Subcutaneous abdominal adipose tissue (tissue), 5 donors: ENCODE data around the gene INSRR.

Experiments
- H3K27ac ChIP-seq: one replicate; pipeline ENCODE4 v1.7.0; 2013; ENCODE audit warnings: low read depth, mild to moderate bottlenecking, inconsistent platforms, low read length, moderate library complexity
- H3K27me3 ChIP-seq, 5 donors: one replicate each; pipeline ENCODE4 v1.7.0; 2013; ENCODE audit warnings: low read length in 5 of 5, inconsistent platforms in 1 of 5; ENCODE audit not compliant: control insufficient read depth in 5 of 5, insufficient read depth in 4 of 5
- H3K36me3 ChIP-seq, 5 donors: one replicate each; pipeline ENCODE4 v1.7.0; 2013; ENCODE audit warnings: low read length in 5 of 5; ENCODE audit not compliant: control insufficient read depth in 5 of 5, insufficient read depth in 5 of 5
- H3K4me1 ChIP-seq, 5 donors: one replicate each; pipeline ENCODE4 v1.7.0; 2013; ENCODE audit warnings: low read length in 5 of 5, mild to moderate bottlenecking in 3 of 5, moderate library complexity in 1 of 5; ENCODE audit not compliant: control insufficient read depth in 5 of 5, insufficient read depth in 5 of 5
- H3K4me3 ChIP-seq, 5 donors: one replicate each; pipeline ENCODE4 v1.7.0; 2013; ENCODE audit warnings: low read length in 5 of 5, low read depth in 1 of 5
- H3K9ac ChIP-seq, 5 donors: one replicate each; pipeline ENCODE4 v1.7.0; 2013; ENCODE audit warnings: low read length in 5 of 5, mild to moderate bottlenecking in 4 of 5, moderate library complexity in 3 of 5
- H3K9me3 ChIP-seq, 5 donors: one replicate each; pipeline ENCODE4 v1.7.0; 2013; ENCODE audit warnings: low read length in 5 of 5; ENCODE audit not compliant: control insufficient read depth in 5 of 5
- donor health status: healthy.
- donor health status: healthy.
- donor health status: healthy.
- donor health status: healthy.
- donor health status: healthy.

Gene INSRR

DNA sequence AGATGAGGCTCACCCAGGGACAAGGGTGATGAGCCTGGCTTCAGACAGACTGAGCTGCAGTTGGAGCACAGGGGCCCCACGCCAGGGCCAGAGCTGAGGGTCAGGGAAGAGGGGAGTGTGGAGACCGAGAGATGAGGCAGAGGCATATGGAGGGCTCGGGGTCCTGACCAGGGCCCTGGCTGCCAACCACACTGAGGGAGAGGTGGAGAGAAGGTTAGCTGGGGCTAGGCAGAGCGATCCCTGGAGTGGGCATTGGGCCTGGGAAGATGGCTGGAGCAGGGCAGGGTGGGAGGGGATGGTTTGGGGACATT, 42.6 kb upstream of the INSRR start:
- H3K9me3 ChIP-seq, result no peaks in the 10 kb centered on the region
- H3K27ac ChIP-seq, result peak overlapping the region; percentile 30
- H3K4me1 ChIP-seq, result peaks cover 7 to 94% (median 71%) of the 10 kb centered on the region in 5 donors
- peaks cover 0 to 19% (median 16%) of the 10 kb centered on the region in 5 donors for H3K27me3 ChIP-seq
- peaks cover 0 to 14% (median 5%) of the 10 kb centered on the region in 5 donors for H3K36me3 ChIP-seq
- H3K9ac ChIP-seq, result peak overlapping the region in 2 of 5 donors; percentile 26 to 54
- H3K4me3 ChIP-seq, result peak overlapping the region in 1 of 5 donors; percentile 6

DNA sequence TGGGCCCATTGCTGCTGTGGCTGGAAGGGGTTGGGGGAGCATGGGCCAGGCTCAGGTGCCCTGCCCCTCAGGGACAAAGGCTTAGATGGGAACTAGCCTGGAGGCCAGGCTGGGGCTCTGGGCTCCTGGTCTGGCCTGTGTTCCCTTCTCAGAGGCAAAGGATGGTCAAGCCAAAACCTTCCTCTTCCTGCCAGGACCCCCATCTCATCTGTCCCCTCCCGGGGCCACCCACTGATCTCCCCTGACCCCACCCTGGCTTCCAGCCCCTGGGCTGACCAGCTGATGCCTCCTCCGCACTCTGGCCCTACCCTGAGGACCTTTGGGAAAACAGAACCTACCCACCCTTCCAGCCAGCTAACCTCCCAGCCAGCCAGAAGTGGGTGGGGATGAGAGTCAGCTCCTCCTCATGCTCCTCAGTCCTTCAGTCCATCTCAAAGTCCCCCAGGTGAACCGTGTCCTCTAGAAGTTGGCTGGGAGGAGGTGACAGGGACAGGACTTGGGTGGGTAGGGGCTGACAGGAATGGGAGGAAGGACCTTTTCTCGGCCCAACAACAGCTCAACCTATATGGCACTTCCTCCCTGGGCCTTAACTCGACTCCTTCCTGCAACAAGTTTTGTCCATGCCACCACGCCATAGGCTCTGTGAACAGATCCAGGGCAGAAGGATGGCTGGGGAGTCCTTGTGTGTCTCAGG, 42.1 kb upstream of the INSRR start:
- peak overlapping the region in 1 of 5 donors; percentile 6 for H3K4me3 ChIP-seq
- H3K9me3 ChIP-seq, result no peaks in the 10 kb centered on the region
- H3K36me3 ChIP-seq, result peaks cover 0 to 10% (median 5%) of the 10 kb centered on the region in 5 donors
- peak overlapping the region in 3 of 5 donors; percentile 22 to 54 (median 26) for H3K9ac ChIP-seq
- H3K27me3 ChIP-seq, result peaks cover 0 to 19% (median 16%) of the 10 kb centered on the region in 5 donors
- peak overlapping the region; percentile 30 for H3K27ac ChIP-seq
- H3K4me1 ChIP-seq, result peaks cover 7 to 94% (median 76%) of the 10 kb centered on the region in 5 donors

DNA sequence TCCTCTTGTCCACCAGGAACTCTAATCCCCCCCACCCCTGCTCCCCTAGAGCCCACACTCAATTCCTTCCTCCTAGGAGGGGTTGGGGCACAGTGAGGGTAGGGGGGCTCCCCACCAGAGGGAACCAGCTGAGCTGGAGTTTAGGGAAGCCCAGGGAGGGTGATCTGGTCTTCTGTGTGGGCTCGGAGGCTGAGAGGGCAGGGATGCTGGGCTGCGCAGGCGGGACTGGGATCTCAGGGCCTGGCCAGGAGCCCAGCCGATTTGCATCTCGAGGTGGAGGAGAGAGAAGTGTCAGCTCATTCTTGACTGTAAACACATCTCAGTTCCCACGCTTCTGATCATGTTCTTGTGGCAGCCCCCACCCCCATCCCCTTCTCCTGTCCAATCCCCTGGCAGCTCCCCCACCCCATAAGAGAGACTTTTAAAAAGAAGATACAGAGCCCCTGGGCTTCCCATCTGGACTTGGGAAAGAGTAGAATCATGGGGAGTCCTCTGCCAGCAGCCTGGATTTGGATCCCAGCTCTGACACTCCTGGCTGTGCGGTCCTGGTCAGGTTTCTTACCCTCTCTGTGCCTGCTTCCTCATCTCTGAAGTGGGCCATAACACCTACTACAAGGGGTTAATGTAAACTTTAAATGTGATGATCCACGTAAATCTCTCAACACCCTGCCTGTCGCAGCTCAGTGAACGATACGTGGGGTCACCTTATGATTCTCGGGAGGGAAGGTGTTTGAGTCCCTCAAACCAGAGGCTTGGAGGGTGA, 41.2 kb upstream of the INSRR start:
- H3K9me3 ChIP-seq, result no peaks in the 10 kb centered on the region
- H3K27me3 ChIP-seq, result peaks cover 0 to 19% (median 16%) of the 10 kb centered on the region in 5 donors
- H3K4me3 ChIP-seq, result no peak overlapping the region
- peaks cover 0 to 5% (median 0%) of the 10 kb centered on the region in 5 donors for H3K36me3 ChIP-seq
- H3K9ac ChIP-seq, result peak overlapping the region in 1 of 5 donors; percentile 22
- H3K27ac ChIP-seq, result peak overlapping the region; percentile 30
- H3K4me1 ChIP-seq, result peaks cover 7 to 100% (median 76%) of the 10 kb centered on the region in 5 donors

DNA sequence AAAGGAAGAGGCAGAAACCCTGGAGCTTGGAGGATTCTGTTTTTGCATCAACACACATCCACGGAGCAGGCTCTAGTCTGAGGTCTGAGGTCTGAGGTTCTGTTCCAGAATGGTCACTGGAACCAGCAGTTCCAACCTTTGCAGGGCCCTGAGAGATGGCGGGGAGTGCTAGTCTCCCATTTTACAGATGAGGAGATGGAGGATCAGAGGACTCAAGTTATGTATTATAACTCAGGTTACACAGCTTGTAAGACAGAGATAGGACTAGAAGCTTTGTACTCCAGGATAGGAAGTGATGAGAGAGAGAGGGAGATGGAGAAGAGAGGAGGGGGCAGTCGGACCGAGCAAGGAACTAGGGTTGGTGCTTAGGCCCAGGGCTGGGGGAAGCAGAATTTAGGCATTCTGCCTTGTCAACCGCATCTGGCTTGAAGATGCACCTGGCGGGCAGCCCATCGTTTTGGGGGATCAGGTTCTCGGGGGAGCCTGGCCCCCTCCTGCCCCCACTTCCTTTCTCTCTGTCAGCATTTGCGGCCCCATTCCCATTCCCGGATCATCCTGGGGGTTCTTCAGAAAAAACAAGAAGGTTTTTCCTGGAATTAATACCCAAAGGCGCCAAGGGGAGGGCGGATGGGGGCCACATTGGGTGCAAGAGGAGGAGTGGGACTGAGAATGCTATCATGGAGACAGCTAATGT, 40.2 kb upstream of the INSRR start:
- peaks cover 0 to 19% (median 13%) of the 10 kb centered on the region in 5 donors for H3K27me3 ChIP-seq
- H3K9ac ChIP-seq, result peak overlapping the region in 1 of 5 donors; percentile 59
- no peaks in the 10 kb centered on the region for H3K9me3 ChIP-seq
- peak overlapping the region; percentile 78 for H3K27ac ChIP-seq
- no peaks in the 10 kb centered on the region for H3K36me3 ChIP-seq
- H3K4me1 ChIP-seq, result peaks cover 7 to 100% (median 71%) of the 10 kb centered on the region in 5 donors
- peak overlapping the region in 3 of 5 donors; percentile 20 to 44 (median 37) for H3K4me3 ChIP-seq

DNA sequence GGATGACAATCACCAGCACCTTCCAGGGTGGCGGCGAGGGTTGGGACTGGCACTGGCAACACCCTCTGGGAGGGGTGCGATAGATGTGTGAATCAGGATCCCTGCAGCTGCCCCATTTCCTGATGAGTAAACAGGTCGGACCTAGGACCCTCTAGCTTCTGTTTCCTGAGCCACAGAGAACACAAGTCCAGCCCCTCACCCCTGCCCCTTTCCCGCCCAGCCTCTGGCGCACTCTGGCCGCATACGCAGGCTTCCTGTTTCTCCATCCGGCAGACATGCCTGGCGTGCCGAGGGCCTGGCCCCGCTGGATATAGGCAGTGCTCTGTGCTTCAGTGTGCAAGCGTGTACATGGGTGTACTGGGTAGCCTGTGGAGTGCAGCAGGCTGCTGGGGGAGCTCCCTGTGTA, 39.2 kb upstream of the INSRR start:
- Histone ChIP-seq H3K27me3 (peaks cover 0 to 16% (median 14%) of the 10 kb centered on the region in 5 donors), H3K9ac (peak overlapping the region in 1 of 5 donors; percentile 65), H3K4me1 (peaks cover 9 to 93% (median 69%) of the 10 kb centered on the region in 5 donors), H3K36me3 (no peaks in the 10 kb centered on the region), H3K4me3 (peak overlapping the region in 4 of 5 donors; percentile 11 to 44 (median 28)), H3K9me3 (no peaks in the 10 kb centered on the region), H3K27ac (peak overlapping the region; percentile 78)

DNA sequence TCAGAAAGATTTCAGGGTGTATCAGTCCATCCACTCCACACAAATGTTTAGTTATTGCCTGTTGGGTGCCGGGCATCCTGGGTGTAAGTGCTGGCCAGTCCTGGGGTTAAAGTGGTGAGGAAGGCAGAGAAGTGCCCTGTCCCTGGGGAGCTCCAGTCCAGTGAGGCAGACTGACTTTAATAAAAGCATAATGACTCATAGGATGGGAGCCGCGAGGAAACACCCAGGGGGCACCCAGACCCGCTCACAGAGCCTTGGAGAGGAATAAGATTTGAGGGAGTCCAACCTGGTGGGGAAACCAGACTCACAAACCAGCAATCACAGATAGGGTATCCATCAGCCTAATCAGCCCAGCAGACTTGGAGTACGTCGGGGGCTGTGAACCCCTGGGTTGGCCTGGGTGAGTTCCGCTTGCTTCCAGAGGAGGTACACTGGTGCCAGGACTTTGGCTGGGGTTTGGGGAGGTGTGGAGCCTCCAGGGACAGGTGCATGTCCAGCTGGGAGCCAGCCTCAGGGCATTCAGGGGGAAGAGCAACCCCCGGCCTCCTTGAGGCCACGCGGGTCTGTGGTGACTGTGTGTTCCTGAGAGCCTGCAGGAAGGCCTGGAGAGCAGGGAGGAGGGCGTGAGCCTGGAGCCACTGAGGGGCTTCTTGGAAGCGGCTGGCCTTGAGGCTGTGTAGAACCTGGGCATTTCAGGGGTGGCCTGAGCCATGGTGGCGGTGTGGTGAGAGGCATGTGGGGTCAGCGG, 38.3 kb upstream of the INSRR start:
- Histone ChIP-seq H3K27me3 (peaks cover 0 to 16% (median 9%) of the 10 kb centered on the region in 5 donors), H3K4me1 (peaks cover 12 to 93% (median 68%) of the 10 kb centered on the region in 5 donors), H3K9ac (peak overlapping the region in 1 of 5 donors; percentile 65), H3K9me3 (no peaks in the 10 kb centered on the region), H3K4me3 (peak overlapping the region in 3 of 5 donors; percentile 24 to 44 (median 32)), H3K36me3 (no peaks in the 10 kb centered on the region), H3K27ac (peak overlapping the region; percentile 78)

DNA sequence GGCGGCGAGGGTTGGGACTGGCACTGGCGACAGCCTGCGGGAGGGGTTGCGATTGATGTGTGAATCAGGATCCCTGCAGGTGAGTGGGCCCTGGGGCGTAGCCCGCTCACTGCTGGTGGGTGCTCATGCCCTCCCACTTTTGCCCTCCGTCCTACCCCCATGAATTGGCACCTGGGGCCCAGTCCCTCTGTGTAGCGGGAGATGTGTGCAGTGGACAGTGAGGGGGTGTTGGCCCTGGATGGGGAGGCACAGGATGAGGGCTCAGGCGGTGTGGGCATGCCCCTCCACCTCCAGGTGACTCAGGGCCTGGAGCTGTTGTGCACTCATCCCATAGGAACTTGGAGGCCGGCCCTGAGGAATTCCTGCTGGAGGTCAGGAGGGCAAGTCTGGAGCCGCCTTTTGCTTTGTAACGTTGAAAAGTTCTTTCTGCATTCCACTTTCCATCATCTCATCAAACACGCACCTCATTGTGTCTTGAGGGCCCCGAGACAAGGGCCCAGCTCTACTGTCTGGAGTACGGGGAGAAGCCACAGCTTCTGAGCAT, 37.6 kb upstream of the INSRR start:
- Histone ChIP-seq H3K9me3 (no peaks in the 10 kb centered on the region), H3K9ac (no peak overlapping the region), H3K36me3 (no peaks in the 10 kb centered on the region), H3K4me1 (peaks cover 12 to 92% (median 66%) of the 10 kb centered on the region in 5 donors), H3K27ac (peak overlapping the region; percentile 84), H3K27me3 (peaks cover 0 to 12% (median 9%) of the 10 kb centered on the region in 5 donors), H3K4me3 (peak overlapping the region in 3 of 5 donors; percentile 6 to 44 (median 32))

DNA sequence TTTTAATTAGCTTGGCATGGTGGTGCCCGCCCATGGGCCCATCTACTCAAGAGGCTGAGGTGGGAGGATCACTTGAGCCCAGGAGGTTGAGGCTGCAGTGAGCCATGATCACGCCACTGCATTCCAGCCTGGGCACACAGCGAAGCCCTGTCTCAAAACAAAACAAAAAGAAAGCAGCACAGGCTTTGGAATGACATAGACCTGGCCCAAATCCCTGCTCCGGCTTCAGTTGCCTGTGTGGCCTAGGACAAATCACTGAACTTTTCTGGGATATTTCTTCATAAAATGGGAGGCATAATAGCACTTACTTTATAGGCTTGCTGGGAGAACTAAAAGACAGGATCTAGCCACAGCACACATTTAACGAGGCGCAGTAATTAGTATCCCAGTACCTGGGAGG, 37.0 kb upstream of the INSRR start:
- Histone ChIP-seq H3K27me3 (peaks cover 0 to 9% (median 7%) of the 10 kb centered on the region in 5 donors), H3K4me1 (peaks cover 8 to 86% (median 60%) of the 10 kb centered on the region in 5 donors), H3K27ac (peak overlapping the region; percentile 84), H3K9me3 (no peaks in the 10 kb centered on the region), H3K36me3 (no peaks in the 10 kb centered on the region), H3K4me3 (peak overlapping the region in 1 of 5 donors; percentile 39), H3K9ac (no peak overlapping the region)

DNA sequence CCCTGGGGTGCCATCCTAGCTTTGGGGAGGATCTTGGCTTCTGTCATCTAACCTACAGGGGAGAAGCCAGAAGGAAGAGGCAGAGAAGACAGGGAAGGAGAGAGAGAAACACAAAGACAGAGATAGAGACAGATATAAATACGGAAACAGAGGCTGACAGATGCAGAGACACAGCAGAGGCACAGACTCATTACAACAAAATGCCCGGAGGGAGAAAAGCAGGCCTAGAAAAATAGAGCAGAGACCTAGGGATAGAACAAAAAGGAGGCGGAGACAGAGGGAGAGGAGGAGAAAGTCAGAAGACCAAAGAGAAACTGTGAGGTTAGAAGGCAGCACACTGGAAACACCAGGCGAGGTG, 36.5 kb upstream of the INSRR start:
- Histone ChIP-seq H3K9me3 (no peaks in the 10 kb centered on the region), H3K27me3 (peaks cover 0 to 9% (median 3%) of the 10 kb centered on the region in 5 donors), H3K4me1 (peaks cover 7 to 81% (median 55%) of the 10 kb centered on the region in 5 donors), H3K9ac (peak overlapping the region in 1 of 5 donors; percentile 72), H3K27ac (peak overlapping the region; percentile 84), H3K36me3 (no peaks in the 10 kb centered on the region), H3K4me3 (peak overlapping the region in 3 of 5 donors; percentile 60 to 76 (median 68))
